ENCODE measurements around the gene GNPDA1.

The GNPDA1 gene

DNA sequence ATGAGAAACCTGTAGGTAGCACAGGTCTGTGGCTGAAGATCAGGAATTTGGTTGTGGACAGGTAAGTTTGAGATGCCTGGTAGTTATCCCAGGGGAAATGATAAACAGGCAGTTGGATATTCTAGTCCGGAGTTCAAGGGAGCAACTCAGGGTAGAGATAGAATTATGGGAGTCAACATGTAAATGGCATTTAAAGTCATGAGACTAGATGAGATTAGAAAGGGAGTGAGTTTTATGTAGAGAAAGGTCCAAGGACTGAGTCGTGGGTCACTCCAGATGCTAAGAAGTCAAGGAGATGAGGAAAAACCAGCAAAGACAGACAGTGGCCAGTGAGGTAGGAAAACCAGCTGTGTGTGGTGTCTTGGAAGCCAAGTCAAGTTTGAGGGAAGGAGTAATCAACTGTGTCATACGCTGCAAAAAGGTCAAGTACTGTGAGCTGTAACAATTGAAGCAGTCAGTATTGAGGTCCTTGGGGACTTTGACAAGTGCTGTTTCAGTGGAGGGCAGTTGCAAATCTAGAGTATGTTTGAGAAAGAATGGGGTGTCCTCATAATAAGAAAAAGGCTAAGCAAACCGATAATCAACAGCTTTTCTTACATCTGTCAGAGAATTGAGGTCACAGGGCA, 18.2 kb downstream of the GNPDA1 start:
- no peak for DNase-seq (ENCODE audit: low spot score)

- DNase-seq (ENCODE audit: low spot score), result peak; percentile 84
Observed at GRCh38 chr5:141992349-141992963, 20.4 kb downstream of the GNPDA1 start.

- no peak for DNase-seq (ENCODE audit: low spot score)
Observed at GRCh38 chr5:141989720-141990119, 23.1 kb downstream of the GNPDA1 start.

GRCh38 chr5:141986072-141986471, 26.8 kb downstream of the GNPDA1 start:
- DNase-seq (ENCODE audit: low spot score), result no peak

DNA sequence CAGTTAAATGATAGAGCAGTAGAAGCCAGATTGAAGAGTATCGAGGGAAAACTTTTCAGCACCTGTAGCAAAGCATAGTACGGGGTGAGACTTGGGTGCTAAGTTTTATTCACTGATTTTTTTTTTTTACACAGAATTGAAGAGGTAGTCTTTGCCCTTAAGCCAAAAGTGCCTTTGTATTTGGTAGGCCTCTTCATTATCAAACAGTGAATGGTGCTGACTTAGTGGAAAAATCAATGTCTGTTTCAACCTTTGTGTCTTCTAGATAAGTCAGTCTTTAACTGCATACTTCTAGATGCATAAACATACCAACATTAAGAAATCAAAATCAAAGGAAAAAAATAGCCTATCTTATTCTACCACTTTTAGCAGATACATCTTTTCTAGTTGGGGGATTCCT, 30.2 kb downstream of the GNPDA1 start:
- no peak for DNase-seq (ENCODE audit: low spot score)

DNA sequence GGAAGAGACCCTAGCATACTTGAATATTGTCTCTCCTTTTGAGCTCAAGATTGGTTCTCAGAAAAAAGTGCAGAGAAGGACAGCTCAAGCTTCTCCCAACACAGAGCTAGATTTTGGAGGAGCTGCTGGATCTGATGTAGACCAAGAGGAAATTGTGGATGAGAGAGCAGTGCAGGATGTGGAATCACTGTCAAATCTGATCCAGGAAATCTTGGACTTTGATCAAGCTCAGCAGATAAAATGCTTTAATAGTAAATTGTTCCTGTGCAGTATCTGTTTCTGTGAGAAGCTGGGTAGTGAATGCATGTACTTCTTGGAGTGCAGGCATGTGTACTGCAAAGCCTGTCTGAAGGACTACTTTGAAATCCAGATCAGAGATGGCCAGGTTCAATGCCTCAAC, 34.4 kb downstream of the GNPDA1 start:
- DNase-seq (ENCODE audit: low spot score), result no peak

DNA sequence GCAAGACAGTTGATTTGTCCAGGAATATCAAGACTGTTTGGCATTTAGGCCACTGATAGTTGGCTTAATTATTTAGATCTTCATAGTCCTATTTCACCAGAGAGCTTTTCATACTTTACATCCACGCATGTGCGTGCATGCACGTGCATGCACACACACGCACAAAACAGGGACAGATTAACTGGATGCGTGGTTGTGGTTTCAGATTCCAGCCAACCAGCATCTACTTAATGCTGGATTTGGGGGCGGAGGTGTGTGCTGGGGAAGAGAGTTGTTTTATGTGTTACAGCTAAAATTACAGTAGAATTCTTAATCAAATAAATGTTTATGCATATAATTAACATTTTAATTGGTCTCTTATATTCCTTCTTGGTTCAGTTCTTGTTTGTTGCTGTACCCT, 36.7 kb downstream of the GNPDA1 start:
- DNase-seq (ENCODE audit: low spot score), result no peak

DNA sequence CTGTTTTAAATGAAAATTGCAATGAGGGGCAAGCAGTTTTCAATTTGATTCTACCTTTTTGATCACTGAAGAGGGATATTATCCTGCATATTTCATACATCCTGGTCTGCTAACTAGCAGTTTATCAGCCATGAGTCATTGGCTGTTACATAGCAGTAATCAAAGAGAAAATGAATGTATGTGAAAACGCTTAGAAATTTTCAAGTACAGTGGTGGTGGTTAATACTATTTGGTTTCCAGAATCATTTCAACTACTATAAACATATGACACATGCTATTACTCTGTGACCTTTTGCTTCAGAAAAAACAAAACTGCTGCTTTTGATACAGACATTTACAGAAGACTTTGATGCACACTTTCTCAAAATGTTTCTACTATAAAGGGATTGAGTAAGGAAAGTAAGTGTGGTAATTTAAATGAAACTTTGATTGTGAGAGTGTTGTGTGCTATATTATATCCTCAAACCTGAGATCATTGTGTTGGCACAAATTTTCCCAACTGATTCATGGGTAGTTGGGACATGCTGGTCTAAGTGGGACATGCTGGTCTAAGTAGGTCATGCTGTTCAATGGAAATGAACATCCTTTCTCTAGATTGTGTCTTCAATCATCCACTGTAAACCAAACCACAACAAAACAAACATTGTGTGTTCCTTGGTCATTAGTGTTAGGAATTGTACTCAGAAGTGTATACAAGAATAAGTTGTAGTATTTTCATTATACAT, 38.8 kb downstream of the GNPDA1 start:
- peak; percentile 27 for DNase-seq (ENCODE audit: low spot score)

GRCh38 chr5:141969783-141970771, 42.8 kb downstream of the GNPDA1 start:
- DNase-seq (ENCODE audit: low spot score), result no peak

DNA sequence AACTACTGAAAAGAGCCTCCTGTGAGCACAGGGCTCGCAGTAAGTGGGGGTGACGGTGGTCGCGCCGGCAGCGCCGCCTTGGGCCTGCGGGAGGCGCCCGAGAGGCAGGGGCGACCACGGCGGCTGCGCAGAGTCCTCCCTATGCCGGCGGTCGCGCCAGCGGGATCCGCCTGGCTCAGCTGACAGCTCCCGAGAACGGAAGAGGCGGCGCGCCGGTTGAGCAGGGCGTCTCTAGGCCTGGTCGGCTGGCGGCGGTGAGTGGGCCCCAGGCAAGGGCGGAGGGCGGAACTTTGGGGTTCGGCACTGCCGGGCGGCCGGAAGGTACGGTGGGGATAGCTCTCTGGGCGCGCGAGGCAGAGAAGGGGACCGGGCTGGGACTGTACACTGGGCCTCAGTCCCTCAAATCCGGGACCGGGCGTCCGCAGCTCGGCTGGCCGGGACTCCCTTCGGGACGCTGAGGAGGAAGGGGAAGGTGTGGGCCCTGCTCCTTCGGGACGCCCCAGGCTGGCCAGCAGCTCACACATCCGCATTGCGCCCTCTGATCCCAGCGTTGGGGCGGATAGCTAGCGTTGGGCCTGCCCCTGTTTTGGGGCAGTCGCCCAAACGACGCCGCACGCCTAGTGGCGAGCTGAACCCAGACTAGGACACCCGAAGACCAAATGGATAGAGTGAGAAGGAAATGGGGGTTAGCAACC, 43.8 kb downstream of the GNPDA1 start, which contains the start of gene RNF14:
TSS of gene RNF14 (plus strand) at position 192 of the 695 bp plus-strand sequence. CDS start 4,484 bp downstream, outside the sequence.
- DNase-seq (ENCODE audit: low spot score), result peak; percentile 94

- DNase-seq (ENCODE audit: low spot score), result no peak
Observed at GRCh38 chr5:141966963-141967333, 45.9 kb downstream of the GNPDA1 start.

GRCh38 chr5:141966275-141966962, 46.4 kb downstream of the GNPDA1 start:
- no peak for DNase-seq (ENCODE audit: low spot score)

DNA sequence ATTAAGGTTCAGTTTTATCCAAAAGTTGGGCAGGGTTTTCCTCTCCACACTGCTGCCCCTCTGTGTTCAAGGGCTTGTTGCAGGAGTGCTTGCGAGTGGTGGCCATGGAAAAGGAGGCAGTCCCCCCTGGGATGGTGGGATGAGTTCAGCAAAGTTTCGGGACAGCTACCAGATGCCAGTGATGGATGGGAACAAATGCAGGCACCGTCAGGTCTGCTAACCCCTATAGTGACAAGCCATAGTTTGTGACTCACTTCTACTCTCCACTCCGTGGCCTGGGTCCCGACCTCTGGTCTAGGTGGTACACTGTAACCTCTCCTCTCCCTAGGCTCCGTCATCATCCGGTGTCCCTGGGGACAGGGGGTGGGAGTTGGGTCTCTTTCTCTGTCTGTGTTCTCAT, 47.8 kb downstream of the GNPDA1 start:
- DNase-seq (ENCODE audit: low spot score), result no peak

- no peak for DNase-seq (ENCODE audit: low spot score)
Observed at GRCh38 chr5:141963701-141964100, 49.1 kb downstream of the GNPDA1 start.

- DNase-seq (ENCODE audit: low spot score), result no peak
Observed at GRCh38 chr5:141961466-141961865, 51.4 kb downstream of the GNPDA1 start.

DNA sequence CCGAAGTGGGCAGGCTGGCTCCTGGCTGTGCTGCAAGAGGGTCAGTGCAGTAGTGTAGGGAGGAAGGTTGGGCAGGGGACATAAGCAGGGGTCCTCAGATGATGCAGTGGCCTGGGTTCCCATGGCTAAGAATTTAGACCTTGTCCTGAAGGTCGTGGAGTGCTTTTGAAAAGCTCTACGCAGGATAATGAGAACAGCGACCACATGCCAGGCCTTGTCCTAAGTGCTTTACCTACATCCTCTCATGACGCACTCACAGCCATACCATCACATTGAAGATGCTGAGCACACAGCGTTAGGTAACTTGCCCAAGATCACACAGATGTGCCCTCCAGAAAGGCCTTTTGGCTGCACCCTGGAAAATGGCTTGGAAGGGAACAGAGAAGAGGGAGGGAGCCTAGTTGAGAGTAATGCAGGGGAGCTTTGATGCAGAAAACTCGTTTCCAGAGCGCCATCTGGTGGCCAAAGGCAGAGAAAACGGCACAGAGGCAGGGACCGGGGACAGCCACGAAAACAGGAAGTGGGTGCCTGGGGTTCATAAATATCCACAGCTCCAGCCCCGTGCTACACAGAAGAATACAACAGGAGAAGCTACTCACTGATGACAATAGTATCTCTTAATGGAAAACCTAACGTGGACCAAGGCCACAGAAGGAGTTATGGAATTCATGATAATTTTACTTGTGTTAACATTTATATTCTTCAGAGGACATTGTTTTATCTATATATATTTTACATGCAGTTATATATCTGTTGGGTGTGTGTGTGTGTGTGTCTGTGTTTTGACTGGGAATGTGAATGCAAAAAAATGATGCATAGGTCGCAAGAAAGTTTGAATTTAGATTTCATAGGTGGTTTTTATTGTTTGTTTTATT, 52.1 kb downstream of the GNPDA1 start:
- DNase-seq (ENCODE audit: low spot score), result peak; percentile 93

GRCh38 chr5:141960018-141960417, 52.8 kb downstream of the GNPDA1 start:
- DNase-seq (ENCODE audit: low spot score), result no peak

- no peak for DNase-seq (ENCODE audit: low spot score)
Observed at GRCh38 chr5:141958546-141959172, 54.2 kb downstream of the GNPDA1 start.

- DNase-seq (ENCODE audit: low spot score), result no peak
Observed at GRCh38 chr5:141958113-141958512, 54.7 kb downstream of the GNPDA1 start, which contains the start of gene PCDH12. Gene PCDH12 (minus strand): TSS chr5:141958202. CDS start chr5:141957851, 351 bp downstream.
